ENCODE results near the gene SKI.
"Not testable (repeated sequence)": the region's sequence is repeated elsewhere in the genome, so short reads cannot be mapped to it uniquely, and the experiment has no call there.

Gene SKI

GRCh38 chr1:2260917-2261316, 32.8 kb downstream of the SKI start:
- no peaks in the 10 kb centered on the region for H3K27me3 ChIP-seq (ENCODE audit: insufficient read depth, insufficient read length)
- no peak overlapping the region for H3K9ac ChIP-seq (ENCODE audit: insufficient read length, low read depth)
- H3K4me3 ChIP-seq (ENCODE audit: insufficient read length, low read depth), result no peak overlapping the region
- DNase-seq (ENCODE audit: low read depth, low spot score), result no peak
- peaks cover 3% of the 10 kb centered on the region for H3K9me3 ChIP-seq (ENCODE audit: insufficient read depth, low read length)
- no peaks in the 10 kb centered on the region for H3K4me1 ChIP-seq (ENCODE audit: insufficient read depth, insufficient read length)
- no peak for TF ChIP-seq YY1 (IDR thresholded peaks at IDR 0.05; ENCODE audit: insufficient read depth, insufficient read length)
- no peak for TF ChIP-seq ZNF274 (IDR thresholded peaks at IDR 0.05; ENCODE audit: low read depth, low read length)
- no peak for TF ChIP-seq SUZ12 (IDR thresholded peaks at IDR 0.05; ENCODE audit: extremely low read depth, insufficient read depth, insufficient read length)
- peaks cover 3% of the 10 kb centered on the region for H3K36me3 ChIP-seq (ENCODE audit: insufficient read depth, insufficient read length, low read length)

DNA sequence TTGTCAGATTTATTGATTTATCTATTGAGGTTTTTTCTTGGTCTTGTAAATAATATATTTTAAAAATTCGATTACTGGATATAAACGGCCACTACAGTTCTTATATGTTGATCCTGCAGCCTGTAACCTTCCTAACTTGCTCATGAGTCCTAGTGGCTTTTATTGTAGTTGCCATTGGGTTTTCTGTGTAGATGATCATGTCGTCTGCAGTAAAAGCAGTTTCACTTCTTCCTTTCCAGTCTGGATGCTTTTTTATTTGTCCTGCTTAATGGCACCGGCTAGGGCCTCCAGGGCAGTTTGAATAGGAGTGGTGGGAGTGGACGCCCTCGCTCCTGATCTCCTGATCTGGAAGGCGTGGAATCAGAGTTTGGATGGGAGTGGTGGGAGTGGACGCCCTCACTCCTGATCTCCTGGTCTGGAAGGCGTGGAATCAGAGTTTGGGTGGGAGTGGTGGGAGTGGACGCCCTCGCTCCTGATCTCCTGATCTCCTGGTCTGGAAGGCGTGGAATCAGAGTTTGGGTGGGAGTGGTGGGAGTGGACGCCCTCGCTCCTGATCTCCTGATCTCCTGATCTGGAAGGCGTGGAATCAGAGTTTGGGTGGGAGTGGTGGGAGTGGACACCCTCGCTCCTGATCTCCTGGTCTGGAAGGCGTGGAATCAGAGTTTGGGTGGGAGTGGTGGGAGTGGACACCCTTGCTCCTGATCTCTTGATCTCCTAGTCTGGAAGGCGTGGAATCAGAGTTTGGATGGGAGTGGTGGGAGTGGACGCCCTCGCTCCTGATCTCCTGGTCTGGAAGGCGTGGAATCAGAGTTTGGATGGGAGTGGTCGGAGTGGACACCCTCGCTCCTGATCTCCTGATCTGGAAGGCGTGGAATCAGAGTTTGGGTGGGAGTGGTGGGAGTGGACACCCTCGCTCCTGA, 33.6 kb downstream of the SKI start:
- H3K27me3 ChIP-seq (ENCODE audit: insufficient read depth, insufficient read length); DNase-seq (ENCODE audit: low read depth, low spot score); H3K4me1 ChIP-seq (ENCODE audit: insufficient read depth, insufficient read length); H3K9ac ChIP-seq (ENCODE audit: insufficient read length, low read depth); H3K9me3 ChIP-seq (ENCODE audit: insufficient read depth, low read length); H3K4me3 ChIP-seq (ENCODE audit: insufficient read length, low read depth); H3K36me3 ChIP-seq (ENCODE audit: insufficient read depth, insufficient read length, low read length): not testable (repeated sequence)

DNA sequence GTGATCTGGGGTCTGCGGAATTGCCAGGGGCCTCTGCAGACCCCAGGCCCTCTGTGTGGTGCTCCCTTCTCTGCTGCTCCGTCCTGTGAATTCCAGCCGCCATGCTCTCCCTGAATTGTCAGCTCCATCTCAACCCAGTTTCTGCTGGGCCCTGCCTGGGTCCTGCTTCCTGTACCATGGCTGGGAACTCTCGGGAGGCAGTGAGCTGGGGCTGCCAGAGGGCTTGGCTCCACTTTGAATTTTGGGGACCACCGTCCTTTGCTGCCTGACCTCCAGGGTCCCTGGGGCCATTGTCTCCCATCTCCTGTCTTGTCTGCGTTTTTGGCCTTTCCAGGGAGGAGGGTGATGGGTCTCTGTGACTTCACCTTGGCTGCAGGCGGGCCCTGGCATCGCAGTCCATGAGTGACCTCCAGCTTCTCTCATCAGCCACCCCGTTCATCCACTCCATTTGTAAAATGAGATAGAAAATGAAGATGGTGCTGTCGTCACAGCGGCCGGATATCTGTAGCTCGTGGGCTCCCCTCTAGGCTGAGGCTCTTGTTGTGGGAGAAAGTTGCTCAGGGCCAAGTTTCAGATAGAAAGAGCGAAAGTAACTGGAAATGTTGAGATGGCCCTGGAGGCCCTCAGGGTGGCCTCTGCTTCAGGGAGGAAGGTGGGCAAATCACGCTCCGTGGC, 38.3 kb downstream of the SKI start:
- Histone ChIP-seq H3K9me3 (ENCODE audit: insufficient read depth, low read length) (no peaks in the 10 kb centered on the region), H3K9ac (ENCODE audit: insufficient read length, low read depth) (no peak overlapping the region), H3K4me3 (ENCODE audit: insufficient read length, low read depth) (no peak overlapping the region), H3K36me3 (ENCODE audit: insufficient read depth, insufficient read length, low read length) (peaks cover 2% of the 10 kb centered on the region), H3K27me3 (ENCODE audit: insufficient read depth, insufficient read length) (no peaks in the 10 kb centered on the region), H3K4me1 (ENCODE audit: insufficient read depth, insufficient read length) (peaks cover 30% of the 10 kb centered on the region)
- TF ChIP-seq YY1 (IDR thresholded peaks at IDR 0.05; ENCODE audit: insufficient read depth, insufficient read length), result no peak
- no peak for TF ChIP-seq ZNF274 (IDR thresholded peaks at IDR 0.05; ENCODE audit: low read depth, low read length)
- no peak for TF ChIP-seq SUZ12 (IDR thresholded peaks at IDR 0.05; ENCODE audit: extremely low read depth, insufficient read depth, insufficient read length)
- DNase-seq (ENCODE audit: low read depth, low spot score), result no peak

DNA sequence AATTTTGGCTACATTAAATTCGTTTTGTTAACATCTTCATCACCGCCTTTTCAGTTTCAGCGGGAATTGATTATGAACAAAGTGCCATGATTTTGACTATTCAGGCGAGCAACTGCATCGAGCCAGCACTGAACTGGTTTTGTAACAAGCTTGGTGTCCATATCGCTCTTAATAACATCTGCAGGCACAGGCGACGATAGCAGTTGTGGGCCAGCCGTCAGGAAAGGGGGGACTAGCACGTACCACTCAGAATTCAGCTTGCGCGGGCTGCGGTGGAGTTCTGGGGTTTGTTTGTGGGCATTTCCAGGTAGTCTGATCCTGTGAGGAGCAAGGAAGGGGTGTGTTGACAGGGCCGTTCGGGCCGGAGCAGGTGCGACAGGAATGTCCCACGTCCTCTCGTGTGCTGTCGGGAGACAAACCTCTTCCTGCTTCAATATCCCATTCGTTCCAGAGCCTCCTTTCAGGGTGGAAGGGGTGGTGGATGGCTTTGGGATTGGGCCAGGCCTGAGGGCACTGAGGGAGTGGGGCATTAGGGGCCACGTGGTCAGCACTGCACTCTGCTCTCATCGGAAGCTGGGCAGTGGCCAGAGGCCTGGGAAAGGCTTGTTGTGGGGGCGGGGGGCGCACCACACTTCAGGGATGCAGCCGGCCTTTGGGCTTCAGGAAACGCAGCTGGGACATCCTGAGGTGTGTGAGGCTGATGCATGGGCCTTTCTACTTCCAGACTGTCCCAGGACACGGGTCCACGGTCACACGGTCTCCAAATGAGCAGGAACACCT, 39.1 kb downstream of the SKI start:
- TF ChIP-seq YY1 (IDR thresholded peaks at IDR 0.05; ENCODE audit: insufficient read depth, insufficient read length), result no peak
- TF ChIP-seq ZNF274 (IDR thresholded peaks at IDR 0.05; ENCODE audit: low read depth, low read length), result no peak
- no peak for TF ChIP-seq SUZ12 (IDR thresholded peaks at IDR 0.05; ENCODE audit: extremely low read depth, insufficient read depth, insufficient read length)

GRCh38 chr1:2267862-2268261, 39.7 kb downstream of the SKI start:
- Histone ChIP-seq H3K4me1 (ENCODE audit: insufficient read depth, insufficient read length) (peaks cover 33% of the 10 kb centered on the region), H3K9ac (ENCODE audit: insufficient read length, low read depth) (peak overlapping the region; percentile 21), H3K9me3 (ENCODE audit: insufficient read depth, low read length) (no peaks in the 10 kb centered on the region), H3K27me3 (ENCODE audit: insufficient read depth, insufficient read length) (no peaks in the 10 kb centered on the region), H3K36me3 (ENCODE audit: insufficient read depth, insufficient read length, low read length) (peaks cover 2% of the 10 kb centered on the region), H3K4me3 (ENCODE audit: insufficient read length, low read depth) (no peak overlapping the region)
- DNase-seq (ENCODE audit: low read depth, low spot score), result no peak
- TF ChIP-seq SUZ12 (IDR thresholded peaks at IDR 0.05; ENCODE audit: extremely low read depth, insufficient read depth, insufficient read length) (no peak), YY1 (IDR thresholded peaks at IDR 0.05; ENCODE audit: insufficient read depth, insufficient read length) (no peak), ZNF274 (IDR thresholded peaks at IDR 0.05; ENCODE audit: low read depth, low read length) (no peak)

More for the DNA sequence above, 39.1 kb downstream of the SKI start:
- Histone ChIP-seq H3K27me3 (ENCODE audit: insufficient read depth, insufficient read length) (no peaks in the 10 kb centered on the region), H3K4me1 (ENCODE audit: insufficient read depth, insufficient read length) (peaks cover 33% of the 10 kb centered on the region), H3K9me3 (ENCODE audit: insufficient read depth, low read length) (no peaks in the 10 kb centered on the region), H3K9ac (ENCODE audit: insufficient read length, low read depth) (no peak overlapping the region), H3K36me3 (ENCODE audit: insufficient read depth, insufficient read length, low read length) (peaks cover 2% of the 10 kb centered on the region), H3K4me3 (ENCODE audit: insufficient read length, low read depth) (no peak overlapping the region)
- no peak for DNase-seq (ENCODE audit: low read depth, low spot score)

DNA sequence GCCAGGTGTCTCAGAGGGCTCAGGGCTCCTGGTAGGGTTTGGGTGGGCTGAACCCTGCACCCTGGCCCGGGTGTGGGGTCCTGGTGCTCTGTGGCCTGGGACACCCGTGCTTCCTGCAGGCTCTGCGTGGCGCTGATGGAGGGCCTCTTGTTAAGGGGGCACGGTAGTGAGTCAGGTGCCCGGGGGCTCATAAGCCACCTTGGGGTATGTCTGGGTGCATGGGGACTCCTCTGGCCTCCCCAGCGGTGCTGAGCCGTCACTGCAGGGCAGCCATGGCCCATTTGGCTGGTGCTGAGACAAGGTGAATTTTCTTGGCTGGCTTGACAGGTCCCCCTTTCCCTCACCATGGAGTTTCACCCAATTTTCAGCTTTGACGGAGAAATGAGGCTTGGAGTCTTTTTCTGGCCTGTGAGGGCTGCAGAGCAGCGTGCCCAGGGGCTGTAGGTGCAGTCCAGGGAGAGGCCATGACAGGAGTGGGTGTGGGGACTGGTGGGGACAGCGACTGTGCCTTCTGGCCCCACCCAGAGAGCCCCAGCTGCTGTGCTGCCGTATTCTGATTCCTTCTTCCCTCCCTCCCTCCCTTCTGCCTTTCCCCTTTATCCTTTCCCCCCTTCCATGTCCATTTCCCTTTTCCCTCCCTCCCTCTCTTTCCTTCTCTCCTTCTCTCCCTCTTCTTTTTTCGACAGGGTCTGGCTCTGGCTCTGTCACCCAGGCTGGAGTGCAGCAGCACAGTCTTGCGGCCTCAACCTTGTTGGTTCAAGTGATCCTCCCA, 40.4 kb downstream of the SKI start:
- no peaks in the 10 kb centered on the region for H3K27me3 ChIP-seq (ENCODE audit: insufficient read depth, insufficient read length)
- peaks cover 4% of the 10 kb centered on the region for H3K36me3 ChIP-seq (ENCODE audit: insufficient read depth, insufficient read length, low read length)
- H3K4me3 ChIP-seq (ENCODE audit: insufficient read length, low read depth), result no peak overlapping the region
- TF ChIP-seq YY1 (IDR thresholded peaks at IDR 0.05; ENCODE audit: insufficient read depth, insufficient read length) (no peak), ZNF274 (IDR thresholded peaks at IDR 0.05; ENCODE audit: low read depth, low read length) (no peak), SUZ12 (IDR thresholded peaks at IDR 0.05; ENCODE audit: extremely low read depth, insufficient read depth, insufficient read length) (no peak)
- no peak for DNase-seq (ENCODE audit: low read depth, low spot score)
- H3K9ac ChIP-seq (ENCODE audit: insufficient read length, low read depth), result peak overlapping the region; percentile 21
- H3K9me3 ChIP-seq (ENCODE audit: insufficient read depth, low read length), result no peaks in the 10 kb centered on the region
- peaks cover 33% of the 10 kb centered on the region for H3K4me1 ChIP-seq (ENCODE audit: insufficient read depth, insufficient read length)
